ENCODE data around the gene STIP1. TPM values are rescaled to one million over a fixed set of nuclear protein-coding genes. Genes with fewer than 3 reads are reported as not detected.
A peak's percentile ranks its signal among the peaks of the same experiment; 100 is the strongest.

STIP1 gene
- total RNA-seq, 2 donors from 2014 or later: 104 to 139 TPM

GRCh38 chr11:64238076-64238475, 52.1 kb downstream of the STIP1 start:
- Histone ChIP-seq H3K9me3 (no peaks in the 10 kb centered on the region), H3K27ac (peak overlapping the region; percentile 52 to 72), H3K27me3 (replicated peaks; ENCODE audit: insufficient read depth) (no peaks in the 10 kb centered on the region), H3K36me3 (no peaks in the 10 kb centered on the region), H3K4me3 (no peak overlapping the region), H3K4me1 (replicated peaks) (peaks cover 24% of the 10 kb centered on the region)
- TF ChIP-seq POLR2AphosphoS5 (IDR thresholded peaks at IDR 0.05) (no peak), POLR2A (IDR thresholded peaks at IDR 0.05) (no peak), CTCF (IDR thresholded peaks at IDR 0.05) (no peak)
- 81% methylated on average over 9 of the region's 9 CpGs for WGBS
- DNase-seq (ENCODE audit: low spot score): no peak
- intact Hi-C loops (cut with DNase I): no loop called here

GRCh38 chr11:64238999-64239398, 53.0 kb downstream of the STIP1 start:
- Histone ChIP-seq H3K27me3 (replicated peaks; ENCODE audit: insufficient read depth) (no peaks in the 10 kb centered on the region), H3K36me3 (no peaks in the 10 kb centered on the region), H3K9me3 (no peaks in the 10 kb centered on the region), H3K27ac (peak overlapping the region in 1 of 2 donors; percentile 72), H3K4me3 (no peak overlapping the region), H3K4me1 (replicated peaks) (peaks cover 18% of the 10 kb centered on the region)
- TF ChIP-seq POLR2A (IDR thresholded peaks at IDR 0.05): no peak
- TF ChIP-seq CTCF (IDR thresholded peaks at IDR 0.05): no peak
- TF ChIP-seq POLR2AphosphoS5 (IDR thresholded peaks at IDR 0.05): no peak
- intact Hi-C loops (cut with DNase I): no loop called here
- no peak for DNase-seq (ENCODE audit: low spot score)
- 89% methylated on average over 5 of the region's 5 CpGs for WGBS

GRCh38 chr11:64239662-64240434, 53.9 kb downstream of the STIP1 start:
- Histone ChIP-seq H3K36me3 (no peaks in the 10 kb centered on the region), H3K9me3 (no peaks in the 10 kb centered on the region), H3K4me1 (replicated peaks) (peaks cover 18% of the 10 kb centered on the region), H3K27ac (peak overlapping the region; percentile 95 to 96), H3K4me3 (peak overlapping the region; percentile 71 to 91), H3K27me3 (replicated peaks; ENCODE audit: insufficient read depth) (no peaks in the 10 kb centered on the region)
- intact Hi-C loops (cut with DNase I): no loop called here
- no peak for TF ChIP-seq POLR2A (IDR thresholded peaks at IDR 0.05)
- TF ChIP-seq CTCF (IDR thresholded peaks at IDR 0.05): no peak
- no peak for TF ChIP-seq POLR2AphosphoS5 (IDR thresholded peaks at IDR 0.05)
- DNase-seq (ENCODE audit: low spot score): no peak
- WGBS: 86% methylated on average over 11 of the region's 11 CpGs

DNA sequence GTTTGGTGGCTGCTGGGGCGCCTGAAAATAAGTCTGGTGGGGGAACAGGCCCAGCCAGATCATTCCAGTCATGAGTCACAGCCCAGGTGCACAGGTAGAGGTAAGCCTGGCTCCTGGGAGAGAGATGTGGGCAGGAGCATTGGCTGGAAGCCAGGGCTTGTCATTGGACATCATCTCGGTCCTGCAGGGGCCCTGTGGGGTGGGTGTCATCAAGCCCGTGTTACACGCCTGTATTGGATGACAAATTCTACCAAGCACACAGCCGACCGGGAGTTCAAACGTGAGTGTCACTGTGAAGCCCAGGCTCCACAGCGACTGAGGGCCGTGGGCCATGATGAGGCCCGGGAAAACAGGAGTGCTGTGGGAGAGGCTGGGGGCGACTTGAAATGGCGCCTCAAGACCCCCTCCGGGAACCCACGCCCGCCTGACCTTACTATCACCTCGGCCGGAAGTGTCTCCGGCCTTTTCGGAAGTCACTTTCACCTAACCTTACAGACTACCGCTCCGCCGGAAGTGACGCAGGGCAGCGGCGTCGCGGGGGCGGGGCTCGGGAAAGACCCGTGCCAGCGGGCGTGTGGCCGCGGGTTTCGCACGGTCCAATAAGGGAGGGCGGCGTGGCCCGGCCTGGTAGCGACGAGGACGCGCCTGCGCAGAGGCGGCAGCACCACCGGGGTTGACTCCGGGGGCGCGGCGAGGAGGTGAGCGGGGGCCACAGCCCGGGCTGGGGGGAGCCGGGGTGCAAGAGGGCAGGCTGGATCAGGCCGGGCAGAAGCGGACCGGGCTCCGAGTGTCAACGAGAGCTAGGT, 54.7 kb downstream of the STIP1 start, which contains the start of gene FKBP2:
Gene FKBP2 (plus strand): TSS at position 661 of the 806 bp plus-strand sequence. CDS start 1,293 bp downstream, outside the sequence.
- intact Hi-C loops (cut with DNase I): no loop called here

More for the DNA sequence above, 54.7 kb downstream of the STIP1 start, which contains the start of gene FKBP2:
- Histone ChIP-seq H3K36me3 (no peaks in the 10 kb centered on the region), H3K4me1 (replicated peaks) (peaks cover 25% of the 10 kb centered on the region), H3K9me3 (no peaks in the 10 kb centered on the region), H3K27ac (peak within 1 kb of the TSS; percentile 95 to 96), H3K27me3 (replicated peaks; ENCODE audit: insufficient read depth) (no peaks in the 10 kb centered on the region), H3K4me3 (peak within 1 kb of the TSS; percentile 71 to 91)
- WGBS: 2% methylated on average over 54 of the region's 58 CpGs
- DNase-seq (ENCODE audit: low spot score): peak; percentile 96
- peak; percentile 72 for TF ChIP-seq POLR2A (IDR thresholded peaks at IDR 0.05)
- peak in 1 of 4 experiments; percentile 41 for TF ChIP-seq CTCF (IDR thresholded peaks at IDR 0.05)
- peak; percentile 99 for TF ChIP-seq POLR2AphosphoS5 (IDR thresholded peaks at IDR 0.05)
